HepG2 (cell line): ENCODE results near the gene EPS8L1. TPM values are rescaled to one million over a fixed set of nuclear protein-coding genes. Genes with fewer than 3 reads are reported as not detected.

Experiments used
- ATAC-seq: fragments of 200-7000 bp; cut with Tn5 transposase; 3 replicates; pipeline ENCODE4 v1.9.1; 2020; ENCODE audit warnings: mild to moderate bottlenecking, moderate library complexity
- BruUV-seq: library from RNA; stranded (reverse); fragments of 400-500 nt; replicated peaks from 2 replicates; lab custom pipeline; 2021; lab: Mats Ljungman, UMichigan
- CTCF ChIA-PET: fragments of 300-600 bp; formaldehyde crosslinking; extraction: SDS; loops from one replicate; lab custom pipeline; 2021; ENCODE audit warnings: low total read pairs, inconsistent platforms, low intra/inter-chr PET ratio; lab: Yijun Ruan, JAX
- POLR2A ChIA-PET: fragments of 350-600 bp; sonication (Branson Sonifier 250); formaldehyde crosslinking; loops from one replicate; lab custom pipeline; 2020; ENCODE audit warnings: antibody characterized with exemption, inconsistent platforms; lab: Yijun Ruan, JAX
- DNase-seq: peaks from one replicate; pipeline ENCODE4 v3.0.0-alpha.2; 2015; ENCODE audit warnings: low spot score
- FAIRE-seq: peaks from 3 replicates; lab custom pipeline; 2011; peaks lifted over from hg19 to GRCh38; lab: Jason Lieb, UNC
- H2AFZ ChIP-seq: one replicate; pipeline ENCODE4 v1.6.1; 2011; ENCODE audit warnings: low read length, inconsistent platforms
- H3K27ac ChIP-seq: fragments of 300-600 bp; 3 replicates; pipeline ENCODE4 v1.8.0; 2011; ENCODE audit warnings: mixed run types, mild to moderate bottlenecking, mixed read lengths, low read length, inconsistent platforms; ENCODE audit not compliant: insufficient read depth; ENCODE audit errors: extremely low read length
- H3K27me3 ChIP-seq, 2 experiments: fragments of 200-600 bp in 1 of 2; 2 replicates in 1 of 2; 3 replicates in 1 of 2; pipeline versions ENCODE4 v1.6.0 to v1.8.0; 2011; ENCODE audit warnings: low read length in 2 of 2, mild to moderate bottlenecking in 2 of 2, moderate library complexity in 2 of 2, inconsistent platforms in 1 of 2; ENCODE audit not compliant: insufficient read depth in 2 of 2, control insufficient read depth in 1 of 2
- H3K36me3 ChIP-seq, 2 experiments: fragments of 200-600 bp in 1 of 2; replicated peaks in 1 of 2; 2 replicates in 1 of 2; 3 replicates in 1 of 2; pipeline versions ENCODE4 v1.5.1 to v1.8.0; 2011; ENCODE audit warnings: low read length in 2 of 2, inconsistent platforms in 1 of 2; ENCODE audit not compliant: insufficient read depth in 2 of 2, control insufficient read depth in 1 of 2
- H3K4me1 ChIP-seq: 2 replicates; pipeline ENCODE4 v1.5.1; 2012; ENCODE audit warnings: low read length, inconsistent platforms; ENCODE audit not compliant: insufficient read depth
- H3K4me2 ChIP-seq: 2 replicates; pipeline ENCODE4 v1.6.0; 2011; ENCODE audit warnings: low read depth, low read length, inconsistent platforms
- H3K4me3 ChIP-seq, 3 experiments: fragments of 200-600 bp in 1 of 3; sonication (generic), shearing (Covaris generic) in 1 of 3; replicated peaks in 1 of 3; 2 replicates each; pipeline ENCODE4 v1.5.1; 2011 to 2016; ENCODE audit warnings: low read length in 3 of 3, inconsistent platforms in 2 of 3, low read depth in 2 of 3, mild to moderate bottlenecking in 2 of 3, control low read depth in 1 of 3, mixed read lengths in 1 of 3; ENCODE audit not compliant: insufficient read depth in 1 of 3
- H3K79me2 ChIP-seq: one replicate; pipeline ENCODE4 v1.6.1; 2011; ENCODE audit warnings: low read length, inconsistent platforms; ENCODE audit not compliant: insufficient read depth
- H3K9ac ChIP-seq: 2 replicates; pipeline ENCODE4 v1.6.0; 2011; ENCODE audit warnings: mild to moderate bottlenecking, low read depth, low read length, inconsistent platforms; ENCODE audit not compliant: insufficient read depth
- H3K9me3 ChIP-seq: 2 replicates; pipeline ENCODE4 v1.5.1; 2012; ENCODE audit warnings: mild to moderate bottlenecking, low read length
- H4K20me1 ChIP-seq: 2 replicates; pipeline ENCODE4 v1.6.0; 2011; ENCODE audit warnings: inconsistent platforms, mild to moderate bottlenecking, low read length, moderate library complexity; ENCODE audit not compliant: insufficient read depth
- ATM ChIP-seq: fragments of 450-650 bp; IDR thresholded peaks from 2 replicates; pipeline ENCODE4 v1.7.1; 2017; ENCODE audit warnings: mild to moderate bottlenecking, borderline replicate concordance
- GATA4 ChIP-seq: sonication (generic); IDR thresholded peaks from 2 replicates; pipeline ENCODE4 v1.6.1; 2016; ENCODE audit warnings: antibody characterized with exemption, low read depth, borderline replicate concordance
- HMG20A ChIP-seq: IDR thresholded peaks from 2 replicates; pipeline ENCODE4 v1.6.1; 2016; ENCODE audit warnings: borderline replicate concordance
- IKZF1 ChIP-seq: fragments of 450-650 bp; IDR thresholded peaks from 2 replicates; pipeline ENCODE4 v1.7.1; 2016
- MAFG ChIP-seq: sonication (generic); formaldehyde crosslinking; IDR thresholded peaks from 2 replicates; pipeline ENCODE4 v1.5.1; 2020; ENCODE audit warnings: mild to moderate bottlenecking, missing genetic modification reagents
- MXD4 ChIP-seq: IDR thresholded peaks from 2 replicates; pipeline ENCODE4 v1.6.1; 2016; ENCODE audit warnings: mild to moderate bottlenecking, missing biosample characterization, missing genetic modification reagents
- SOX13 ChIP-seq, 3 experiments: fragments of 450-650 bp in 1 of 3; sonication (generic) in 1 of 3; formaldehyde crosslinking in 1 of 3; IDR thresholded peaks in 2 of 3; conservative IDR thresholded peaks in 1 of 3; 2 replicates each; pipeline versions ENCODE4 v1.5.0 to v1.6.1; 2016 to 2020; ENCODE audit warnings: antibody characterized with exemption in 1 of 3, mild to moderate bottlenecking in 1 of 3, missing compliant biosample characterization in 1 of 3, missing genetic modification reagents in 1 of 3, moderate library complexity in 1 of 3
- SRSF1 ChIP-seq: fragments of 200-400 bp; formaldehyde crosslinking; optimal IDR thresholded peaks from 2 replicates; pipeline ENCODE3; 2017; ENCODE audit warnings: mild to moderate bottlenecking, low read depth, low read length, moderate library complexity
- WIZ ChIP-seq: sonication (generic); formaldehyde crosslinking; IDR thresholded peaks from 2 replicates; pipeline ENCODE4 v1.5.1; 2020; ENCODE audit warnings: mild to moderate bottlenecking, missing genetic modification reagents
- ZNF160 ChIP-seq: sonication (generic); formaldehyde crosslinking; IDR thresholded peaks from 2 replicates; pipeline ENCODE4 v1.8.0; 2022; ENCODE audit warnings: mild to moderate bottlenecking, inconsistent platforms, missing genetic modification reagents
- ZNF224 ChIP-seq: sonication (generic); formaldehyde crosslinking; IDR thresholded peaks from 2 replicates; pipeline ENCODE4 v1.5.0; 2020; ENCODE audit warnings: mild to moderate bottlenecking, missing genetic modification reagents
- ZNF761 ChIP-seq: sonication (generic); formaldehyde crosslinking; conservative IDR thresholded peaks from 2 replicates; pipeline ENCODE4 v1.4.0; 2020; ENCODE audit warnings: mild to moderate bottlenecking, missing genetic modification reagents
- WGBS: methylation state at CpG from one replicate; pipeline ENCODE4 v1.1.6; 2017; ENCODE audit warnings: low lambda C conversion rate; 5-methylcytosine and 5-hydroxymethylcytosine counted together
- in situ Hi-C: cut with HindIII; loops from 2 replicates; pipeline ENCODE4 v1.10.0; 2017; ENCODE audit warnings: low pct_unique_long_range_greater_than_20kb; ENCODE audit not compliant: extremely low pct_ligation_motif_present
- intact Hi-C: fragments of 100-400 bp; cut with micrococcal nuclease; formaldehyde crosslinking; loops from one replicate; pipeline ENCODE4 v1.10.0; 2022; ENCODE audit not compliant: unreplicated experiment
- polyA plus RNA-seq, 8 experiments: library from polyadenylated mRNA; depleted of rRNA in 3 of 8; stranded (reverse) in 7 of 8; unstranded in 1 of 8; fragments of >200 nt; fragmentation: Illumina TruSeq in 4 of 8; extraction: Trizol in 4 of 8; gene quantifications; 2 replicates each; pipeline versions ENCODE4 v1.2.1 to v1.2.3, GENCODE V29; 2011 to 2016; ENCODE audit warnings: low read depth in 4 of 8, missing spikeins in 1 of 8, mixed read lengths in 1 of 8; ENCODE audit not compliant: insufficient read depth in 1 of 8
- total RNA-seq, 5 experiments: library from RNA; depleted of rRNA; stranded (reverse); fragments of >200 nt; fragmentation: Illumina TruSeq; extraction: Trizol; gene quantifications; 2 replicates each; pipeline ENCODE4 v1.2.3, GENCODE V29; 2016; ENCODE audit warnings: low read depth in 1 of 5

EPS8L1 gene
- total and polyA plus RNA-seq, 2 of the 13 experiments (the other 11 are each of a cell fraction or from before 2014, with no cell fraction given), result 3.0 to 6.3 TPM

- TF ChIP-seq ATM (no peak), WIZ (CRISPR knock-in tag) (no peak), MXD4 (CRISPR knock-in tag) (no peak), ZNF761 (CRISPR knock-in tag) (no peak), SRSF1 (no peak), IKZF1 (no peak), MAFG (CRISPR knock-in tag) (no peak), HMG20A (CRISPR knock-in tag) (no peak), ZNF224 (no peak), ZNF160 (CRISPR knock-in tag) (no peak)
These were observed 27.7 kb upstream of the EPS8L1 start (continued) for GRCh38 chr19:55047951-55048350.

GRCh38 chr19:55048446-55048845, 27.2 kb upstream of the EPS8L1 start:
- POLR2A ChIA-PET, result no interaction called here
- no TSS peak for BruUV-seq
- no peaks in the 10 kb centered on the region for H3K27me3 ChIP-seq
- no peak for ATAC-seq
- peaks cover 24 to 56% of the 10 kb centered on the region in 2 experiments; a peak in 4 of 5 replicates for H3K36me3 ChIP-seq
- no peaks in the 10 kb centered on the region for H3K4me1 ChIP-seq
- H3K9me3 ChIP-seq, result no peaks in the 10 kb centered on the region
- H2AFZ ChIP-seq, result no peak overlapping the region
- H3K79me2 ChIP-seq, result no peaks in the 10 kb centered on the region
- TF ChIP-seq GATA4 (no peak), SOX13 (IDR thresholded peaks at IDR 0.05) (no peak), SOX13 (CRISPR knock-in tag; conservative IDR thresholded peaks at IDR 0.05 in 1 of 2, IDR thresholded peaks at IDR 0.05 in 1 of 2) (no peak)
- TF ChIP-seq, all 625 proteins: peak for 0
- DNase-seq, result no peak
- Histone ChIP-seq H3K4me3 (no peak overlapping the region), H3K27ac (no peak overlapping the region), H4K20me1 (no peaks in the 10 kb centered on the region), H3K9ac (no peak overlapping the region), H3K4me2 (no peak overlapping the region)
- intact Hi-C loops, result no loop called here
- in situ Hi-C loops, result no loop called here
- FAIRE-seq, result no peak
- WGBS, result 99% methylated on average over 15 of the region's 15 CpGs
- CTCF ChIA-PET, result no interaction called here
